Peyer's patch (tissue), 4 donors: Measurements from ENCODE around the gene GFOD2.

Experiments
- CTCF ChIP-seq, 6 experiments: fragments of 450-650 bp in 4 of 6; fragments of 200-600 bp in 2 of 6; sonication (generic) in 1 of 6; IDR thresholded peaks; one replicate each; pipeline ENCODE4 v1.5.1; 2017 to 2019; ENCODE audit warnings: antibody characterized with exemption in 6 of 6, mild to moderate bottlenecking in 3 of 6, moderate library complexity in 1 of 6
- POLR2A ChIP-seq, 2 donors: fragments of 450-650 bp; IDR thresholded peaks; one replicate each; pipeline ENCODE4 v1.5.1; 2017; ENCODE audit warnings: antibody characterized with exemption in 2 of 2, mild to moderate bottlenecking in 2 of 2, moderate library complexity in 2 of 2

GRCh38 chr16:67652578-67653127, 66.5 kb downstream of the GFOD2 start:
- TF ChIP-seq POLR2A (IDR thresholded peaks at IDR 0.05) (no peak), CTCF (IDR thresholded peaks at IDR 0.05) (no peak)
